GM18861 (cell line): ENCODE results near the gene DLG2.
A peak's percentile ranks its signal among the peaks of the same experiment; 100 is the strongest.
"Not testable (repeated sequence)": the region's sequence is repeated elsewhere in the genome, so short reads cannot be mapped to it uniquely, and the experiment has no call there.

ENCODE experiments used
- ATAC-seq: cut with Tn5 transposase; IDR thresholded peaks from one replicate; pipeline ENCODE4 v1.9.1; 2021; ENCODE audit not compliant: unreplicated experiment

The DLG2 gene

DNA sequence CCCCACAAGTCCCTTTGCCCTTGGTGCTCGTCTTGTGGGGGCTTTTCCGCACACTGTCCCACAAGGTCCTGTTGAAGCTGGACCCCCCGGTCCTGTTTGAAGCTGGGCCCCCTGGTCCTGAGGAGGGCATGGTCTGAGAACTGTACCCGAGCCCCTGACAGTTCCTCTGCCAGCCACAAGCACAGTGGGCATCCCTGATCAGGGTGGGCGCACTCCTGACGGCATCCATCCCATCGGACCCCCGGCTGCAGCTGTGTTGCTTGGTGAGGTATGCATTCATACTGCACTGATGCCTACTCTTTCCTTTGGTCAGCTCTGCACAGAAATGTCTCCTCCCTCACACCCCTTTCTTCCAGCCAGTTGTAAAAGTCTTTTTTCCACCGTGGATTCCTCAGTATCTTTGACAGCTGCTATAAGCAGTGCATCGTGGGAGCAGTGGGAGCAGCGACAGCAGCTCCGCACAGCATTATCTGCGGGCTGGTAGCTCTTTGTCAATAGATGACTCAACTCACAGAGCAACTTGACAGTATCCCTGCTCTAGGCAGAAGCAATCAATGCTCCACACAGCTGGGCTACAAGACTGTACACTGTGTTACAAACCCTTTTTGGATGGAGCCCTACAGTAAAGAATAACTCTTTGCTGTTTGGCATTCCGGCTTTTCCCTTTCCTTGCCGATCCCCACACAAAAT is 1310.1 kb downstream of the DLG2 start:
- ATAC-seq: no peak

DNA sequence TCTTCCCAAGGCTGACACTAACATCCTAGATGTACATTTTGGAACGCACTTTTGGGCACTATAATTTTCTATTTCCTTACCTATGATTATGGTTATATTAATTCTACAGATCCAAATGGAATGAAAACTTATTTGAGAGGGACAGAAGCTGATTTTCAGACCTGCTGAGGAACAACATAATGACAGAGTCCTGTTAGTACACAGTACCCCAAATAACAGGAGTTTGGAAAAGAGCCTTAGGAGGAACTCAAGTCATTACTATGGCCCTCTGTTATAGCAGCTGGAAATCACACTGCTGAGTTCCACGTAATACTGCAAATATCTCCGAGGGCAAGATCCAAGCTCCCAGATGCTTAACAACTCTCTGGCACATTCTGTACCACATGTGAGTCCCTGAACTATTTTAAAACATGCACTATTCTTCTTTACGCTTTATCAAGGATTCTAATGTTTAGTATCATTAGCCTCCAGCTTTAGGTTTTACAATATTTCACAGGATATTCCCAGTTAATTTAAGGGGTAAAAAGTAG is 1313.2 kb downstream of the DLG2 start:
- ATAC-seq: no peak

DNA sequence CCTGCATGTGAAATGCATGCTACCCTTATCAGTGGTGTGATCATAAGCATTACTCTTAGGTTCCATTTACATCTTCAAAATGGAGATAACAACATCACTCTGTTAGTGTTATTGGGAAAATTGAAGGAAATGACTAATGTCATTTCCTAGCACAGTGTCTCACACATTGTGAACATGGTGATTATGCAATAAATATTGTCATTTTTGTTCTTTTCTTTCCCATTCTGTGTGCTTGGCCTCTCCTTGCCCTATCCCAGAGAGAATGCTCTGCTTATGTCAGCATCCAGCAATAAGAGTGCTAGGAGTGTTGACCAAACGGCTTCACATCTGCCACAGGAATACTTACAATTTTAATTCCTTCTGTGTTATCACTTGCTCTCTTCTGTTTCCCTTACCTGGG is 1316.9 kb downstream of the DLG2 start:
- ATAC-seq: no peak

- not testable (repeated sequence) for ATAC-seq
These were observed 1318.7 kb downstream of the DLG2 start for GRCh38 chr11:84308491-84308890.

GRCh38 chr11:84300092-84300491 is 1327.1 kb downstream of the DLG2 start:
- ATAC-seq: no peak

DNA sequence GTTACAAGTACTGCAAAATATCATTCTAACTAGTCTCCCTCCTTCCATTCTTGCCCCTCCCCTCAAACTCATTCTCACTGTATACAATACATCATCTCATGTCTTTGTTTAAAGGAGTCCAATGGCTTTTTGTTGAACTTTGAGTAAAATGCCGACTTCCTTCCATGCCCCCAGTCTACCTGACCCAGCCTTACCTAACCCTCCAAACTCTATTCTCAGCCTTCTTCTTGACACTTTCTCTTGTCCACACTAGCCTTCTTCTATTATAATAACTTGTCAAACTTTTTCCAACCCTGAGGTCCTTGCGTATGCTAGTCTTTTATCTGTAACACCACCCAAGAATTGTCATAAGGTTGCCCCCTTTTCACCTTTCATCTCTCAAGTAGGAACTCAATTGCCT is 1329.6 kb downstream of the DLG2 start:
- no peak for ATAC-seq

GRCh38 chr11:84295815-84296214 is 1331.3 kb downstream of the DLG2 start:
- no peak for ATAC-seq

DNA sequence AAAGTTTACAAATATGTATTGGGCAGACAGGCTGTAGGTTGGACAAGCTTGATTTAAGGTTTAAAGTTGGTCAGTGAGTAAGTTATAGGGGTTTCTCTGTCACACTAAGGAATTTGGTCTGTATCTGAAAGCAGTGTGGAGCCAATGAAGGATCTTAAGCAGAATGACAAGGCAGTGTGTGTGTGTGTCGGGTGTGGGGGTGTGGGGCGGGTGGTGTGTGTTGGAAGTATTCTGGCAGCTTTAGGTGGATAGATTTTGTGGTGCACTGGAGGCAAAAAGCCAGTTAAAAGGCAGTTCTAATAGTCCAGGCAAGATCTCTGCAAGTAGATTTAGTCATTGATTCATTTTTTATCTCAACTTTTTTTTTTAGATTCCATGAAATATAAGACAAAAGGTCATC is 1334.2 kb downstream of the DLG2 start:
- ATAC-seq: no peak

GRCh38 chr11:84292006-84292405 is 1335.1 kb downstream of the DLG2 start:
- no peak for ATAC-seq

DNA sequence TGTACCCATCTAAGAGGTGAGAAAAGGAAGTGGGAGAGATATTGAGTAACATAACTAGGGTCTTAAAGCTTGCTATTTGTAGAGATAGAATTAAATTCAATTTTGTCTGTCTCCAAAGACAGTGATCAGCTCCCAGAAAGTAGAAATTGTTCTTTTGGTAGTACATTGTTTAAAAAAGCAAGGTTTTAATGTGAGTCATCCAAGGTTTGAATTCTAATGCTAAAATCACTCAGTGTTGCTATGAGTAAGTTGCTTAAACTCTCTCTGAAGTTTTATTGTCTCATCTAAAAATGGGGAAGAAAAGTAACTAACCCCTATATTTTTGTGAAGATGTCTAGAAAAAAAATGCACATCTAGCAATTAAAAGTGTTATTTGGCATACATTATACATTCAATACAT is 1336.5 kb downstream of the DLG2 start:
- no peak for ATAC-seq

- peak; percentile 98 for ATAC-seq
These were observed 1337.7 kb downstream of the DLG2 start for GRCh38 chr11:84289381-84289906.

GRCh38 chr11:84273541-84273940 is 1353.6 kb downstream of the DLG2 start:
- ATAC-seq: no peak

GRCh38 chr11:84270466-84270865 is 1356.7 kb downstream of the DLG2 start:
- no peak for ATAC-seq

- no peak for ATAC-seq
These were observed 1363.1 kb downstream of the DLG2 start for GRCh38 chr11:84264066-84264465.

DNA sequence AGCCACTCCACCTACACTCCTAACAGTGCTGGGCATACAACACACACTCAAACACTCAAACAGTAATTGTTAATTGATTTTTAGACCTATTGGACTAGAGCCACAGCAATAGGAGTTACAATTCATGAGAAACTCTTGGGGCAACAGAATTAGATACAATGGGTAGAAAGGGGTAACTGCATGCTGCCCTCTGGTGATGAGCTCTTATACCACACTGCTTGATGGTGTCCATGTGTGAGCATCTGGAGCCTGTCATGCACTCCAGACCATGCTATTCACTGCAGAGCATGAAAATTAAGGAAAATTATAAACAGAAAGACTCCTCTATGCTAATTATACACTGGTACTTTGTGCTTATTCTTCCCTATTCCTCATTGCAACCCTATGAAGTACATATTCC is 1365.4 kb downstream of the DLG2 start:
- ATAC-seq: no peak

GRCh38 chr11:84260862-84261261 is 1366.3 kb downstream of the DLG2 start:
- ATAC-seq: no peak

- no peak for ATAC-seq
These were observed 1370.5 kb downstream of the DLG2 start for GRCh38 chr11:84256618-84257017.

DNA sequence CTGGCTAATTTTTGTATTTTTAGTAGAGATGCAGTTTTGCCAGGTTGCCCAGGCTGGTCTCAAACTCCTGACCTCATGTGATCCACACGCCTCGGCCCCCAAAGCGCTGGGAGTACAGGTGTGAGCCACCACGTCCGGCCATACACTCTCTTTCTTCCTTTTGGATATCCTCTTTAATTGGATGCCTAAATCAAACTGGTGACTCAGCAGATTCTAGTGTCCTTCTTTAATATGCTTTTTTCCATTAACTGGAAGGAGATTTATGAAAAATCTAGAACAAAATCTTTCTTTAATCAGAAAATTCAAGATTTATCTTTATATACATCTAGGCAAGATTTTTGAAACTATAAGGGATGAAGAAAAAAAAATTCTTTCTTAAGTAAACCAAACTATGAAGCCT is 1371.7 kb downstream of the DLG2 start:
- no peak for ATAC-seq

DNA sequence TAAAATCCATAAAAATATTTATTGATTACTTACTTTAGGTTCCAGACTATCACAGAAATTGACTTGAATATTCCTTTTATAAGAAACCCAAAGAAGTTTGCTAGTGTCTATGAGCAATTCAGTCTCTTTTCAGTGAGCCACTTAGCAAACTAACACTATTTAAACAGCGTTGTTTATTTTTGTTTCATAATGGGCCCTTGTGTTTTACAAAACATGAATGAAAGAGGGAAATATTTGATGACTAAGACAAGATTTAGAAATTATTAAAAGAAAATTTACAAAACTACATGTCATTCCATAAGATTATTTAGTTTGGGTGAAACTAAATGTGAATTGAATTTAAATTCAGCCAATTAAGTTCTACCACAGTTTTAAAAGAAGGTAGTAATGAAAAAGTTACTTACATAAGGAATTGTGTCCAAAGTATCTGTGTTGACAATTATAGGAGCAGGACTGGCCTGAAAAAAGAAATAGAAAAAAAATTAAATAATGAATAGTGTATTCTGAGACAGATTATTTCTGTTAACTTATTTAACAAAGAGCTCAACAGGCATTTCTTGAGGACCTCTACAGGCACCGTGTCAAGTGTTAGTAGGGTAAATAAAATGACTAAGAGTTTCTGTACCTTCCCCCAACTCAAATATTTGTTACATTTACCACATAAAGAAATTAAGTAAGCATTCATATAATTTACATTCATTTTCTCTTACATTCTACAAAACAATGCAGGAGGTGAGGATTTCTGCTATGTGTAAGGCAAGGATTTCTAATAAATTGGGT is 1376.1 kb downstream of the DLG2 start:
- no peak for ATAC-seq

GRCh38 chr11:84249344-84250135 is 1377.6 kb downstream of the DLG2 start:
- peak; percentile 64 for ATAC-seq

GRCh38 chr11:84247926-84248325 is 1379.2 kb downstream of the DLG2 start:
- ATAC-seq: no peak
